HG02763 (cell line): ENCODE measurements around the gene TMEM184A.
"Not testable (repeated sequence)": the region's sequence is repeated elsewhere in the genome, so short reads cannot be mapped to it uniquely, and the experiment has no call there.

ENCODE experiments used
- ATAC-seq: cut with Tn5 transposase; IDR thresholded peaks from one replicate; pipeline ENCODE4 v1.9.1; 2021; ENCODE audit warnings: mild to moderate bottlenecking, moderate library complexity; ENCODE audit not compliant: unreplicated experiment

The TMEM184A gene

GRCh38 chr7:1529383-1530116 lies 26.5 kb downstream of the TMEM184A start:
- no peak for ATAC-seq

GRCh38 chr7:1526271-1526754 lies 29.7 kb downstream of the TMEM184A start:
- ATAC-seq: no peak

- ATAC-seq: no peak
Measured at GRCh38 chr7:1525409-1525808, 30.6 kb downstream of the TMEM184A start.

GRCh38 chr7:1523844-1524243 lies 32.2 kb downstream of the TMEM184A start:
- no peak for ATAC-seq

GRCh38 chr7:1523208-1523607 lies 32.8 kb downstream of the TMEM184A start:
- no peak for ATAC-seq

- no peak for ATAC-seq
Measured at GRCh38 chr7:1521456-1521855, 34.5 kb downstream of the TMEM184A start.

- no peak for ATAC-seq
Measured at GRCh38 chr7:1520539-1521234, 35.3 kb downstream of the TMEM184A start.

GRCh38 chr7:1519322-1519922 lies 36.6 kb downstream of the TMEM184A start:
- ATAC-seq: not testable (repeated sequence)

GRCh38 chr7:1516586-1517251 lies 39.3 kb downstream of the TMEM184A start:
- ATAC-seq: no peak

GRCh38 chr7:1515509-1515967 lies 40.5 kb downstream of the TMEM184A start:
- ATAC-seq: not testable (repeated sequence)

GRCh38 chr7:1514995-1515401 lies 41.0 kb downstream of the TMEM184A start:
- no peak for ATAC-seq

- ATAC-seq: no peak
Measured at GRCh38 chr7:1514407-1514806, 41.6 kb downstream of the TMEM184A start.

GRCh38 chr7:1513657-1514095 lies 42.3 kb downstream of the TMEM184A start:
- no peak for ATAC-seq

- peak; percentile 49 for ATAC-seq
Measured at GRCh38 chr7:1512781-1513656, 43.0 kb downstream of the TMEM184A start.

- no peak for ATAC-seq
Measured at GRCh38 chr7:1511444-1512422, 44.3 kb downstream of the TMEM184A start.

- ATAC-seq: no peak
Measured at GRCh38 chr7:1510780-1511154, 45.2 kb downstream of the TMEM184A start.

- ATAC-seq: no peak
Measured at GRCh38 chr7:1509226-1509625, 46.8 kb downstream of the TMEM184A start.

GRCh38 chr7:1508277-1508758 lies 47.7 kb downstream of the TMEM184A start:
- ATAC-seq: no peak
